22Rv1 (cell line): Measurements from ENCODE around the gene JARID2.

Experiments
- CTCF ChIP-seq: fragments of 450-650 bp; IDR thresholded peaks from 2 replicates; pipeline ENCODE4 v1.5.1; 2017; ENCODE audit warnings: mild to moderate bottlenecking
- ZFX ChIP-seq: fragments of 450-650 bp; IDR thresholded peaks from 2 replicates; pipeline ENCODE4 v1.6.1; 2017; ENCODE audit warnings: antibody characterized with exemption, borderline replicate concordance

DNA sequence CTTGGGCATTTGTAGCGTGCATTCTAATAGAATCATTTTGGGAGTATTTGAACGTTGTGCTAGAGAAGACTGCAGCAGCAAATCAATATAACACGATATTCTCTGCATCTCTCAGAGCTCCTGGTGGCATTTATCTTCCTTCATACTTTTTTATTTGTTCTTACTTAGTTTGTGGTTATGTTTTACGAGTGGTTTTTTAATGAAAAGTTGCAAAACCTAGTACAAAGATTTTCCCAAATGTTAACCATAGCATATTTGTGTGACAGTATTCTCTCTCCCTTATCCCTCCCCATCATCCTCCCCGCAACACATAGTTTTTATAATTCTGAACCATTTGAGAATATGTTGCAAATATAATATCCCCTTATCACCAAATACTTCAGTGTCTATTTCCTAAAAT is 50.4 kb downstream of the JARID2 start:
- TF ChIP-seq CTCF (no peak), ZFX (no peak)
